ENCODE results near the gene ATP8B1.

DNA sequence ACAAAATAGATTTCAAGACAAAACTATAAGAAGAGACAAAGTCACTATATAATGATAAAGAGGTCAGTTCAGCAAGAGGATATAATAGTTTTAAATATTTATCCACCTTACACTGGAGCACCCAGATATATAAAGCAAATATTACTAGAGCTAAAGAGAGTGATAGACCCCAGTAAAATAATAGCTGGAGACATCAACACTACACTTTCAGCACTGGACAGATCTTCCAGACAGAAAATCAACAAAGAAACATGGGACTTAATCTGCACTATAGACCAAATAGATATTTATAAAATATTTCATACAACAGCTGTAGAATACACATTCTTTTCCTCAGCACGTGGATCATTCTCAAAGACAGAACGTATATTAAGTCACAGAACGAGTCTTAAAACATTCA lies 86.6 kb downstream of the ATP8B1 start:
- TF ChIP-seq RXRA (IDR thresholded peaks at IDR 0.05): no peak
- TF ChIP-seq, protein P1, sequence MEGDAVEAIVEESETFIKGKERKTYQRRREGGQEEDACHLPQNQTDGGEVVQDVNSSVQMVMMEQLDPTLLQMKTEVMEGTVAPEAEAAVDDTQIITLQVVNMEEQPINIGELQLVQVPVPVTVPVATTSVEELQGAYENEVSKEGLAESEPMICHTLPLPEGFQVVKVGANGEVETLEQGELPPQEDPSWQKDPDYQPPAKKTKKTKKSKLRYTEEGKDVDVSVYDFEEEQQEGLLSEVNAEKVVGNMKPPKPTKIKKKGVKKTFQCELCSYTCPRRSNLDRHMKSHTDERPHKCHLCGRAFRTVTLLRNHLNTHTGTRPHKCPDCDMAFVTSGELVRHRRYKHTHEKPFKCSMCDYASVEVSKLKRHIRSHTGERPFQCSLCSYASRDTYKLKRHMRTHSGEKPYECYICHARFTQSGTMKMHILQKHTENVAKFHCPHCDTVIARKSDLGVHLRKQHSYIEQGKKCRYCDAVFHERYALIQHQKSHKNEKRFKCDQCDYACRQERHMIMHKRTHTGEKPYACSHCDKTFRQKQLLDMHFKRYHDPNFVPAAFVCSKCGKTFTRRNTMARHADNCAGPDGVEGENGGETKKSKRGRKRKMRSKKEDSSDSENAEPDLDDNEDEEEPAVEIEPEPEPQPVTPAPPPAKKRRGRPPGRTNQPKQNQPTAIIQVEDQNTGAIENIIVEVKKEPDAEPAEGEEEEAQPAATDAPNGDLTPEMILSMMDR (IDR thresholded peaks at IDR 0.05; ENCODE audit: low read depth, low read length, missing input control): no peak
- no peak for TF ChIP-seq RAD21 (IDR thresholded peaks at IDR 0.05)
- TF ChIP-seq, protein P2, sequence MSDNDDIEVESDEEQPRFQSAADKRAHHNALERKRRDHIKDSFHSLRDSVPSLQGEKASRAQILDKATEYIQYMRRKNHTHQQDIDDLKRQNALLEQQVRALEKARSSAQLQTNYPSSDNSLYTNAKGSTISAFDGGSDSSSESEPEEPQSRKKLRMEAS (IDR thresholded peaks at IDR 0.05): no peak
- TF ChIP-seq GABPA (IDR thresholded peaks at IDR 0.05 in 1 of 2, conservative IDR thresholded peaks at IDR 0.05 in 1 of 2): no peak
- TF ChIP-seq FOXA1 (IDR thresholded peaks at IDR 0.05): no peak
- TF ChIP-seq TAF1 (conservative IDR thresholded peaks at IDR 0.05): no peak
- TF ChIP-seq EGR1 (IDR thresholded peaks at IDR 0.05; ENCODE audit: low read depth in 2 of 2): no peak
- no peak for TF ChIP-seq HNF4G (IDR thresholded peaks at IDR 0.05)
- TF ChIP-seq, protein P3, sequence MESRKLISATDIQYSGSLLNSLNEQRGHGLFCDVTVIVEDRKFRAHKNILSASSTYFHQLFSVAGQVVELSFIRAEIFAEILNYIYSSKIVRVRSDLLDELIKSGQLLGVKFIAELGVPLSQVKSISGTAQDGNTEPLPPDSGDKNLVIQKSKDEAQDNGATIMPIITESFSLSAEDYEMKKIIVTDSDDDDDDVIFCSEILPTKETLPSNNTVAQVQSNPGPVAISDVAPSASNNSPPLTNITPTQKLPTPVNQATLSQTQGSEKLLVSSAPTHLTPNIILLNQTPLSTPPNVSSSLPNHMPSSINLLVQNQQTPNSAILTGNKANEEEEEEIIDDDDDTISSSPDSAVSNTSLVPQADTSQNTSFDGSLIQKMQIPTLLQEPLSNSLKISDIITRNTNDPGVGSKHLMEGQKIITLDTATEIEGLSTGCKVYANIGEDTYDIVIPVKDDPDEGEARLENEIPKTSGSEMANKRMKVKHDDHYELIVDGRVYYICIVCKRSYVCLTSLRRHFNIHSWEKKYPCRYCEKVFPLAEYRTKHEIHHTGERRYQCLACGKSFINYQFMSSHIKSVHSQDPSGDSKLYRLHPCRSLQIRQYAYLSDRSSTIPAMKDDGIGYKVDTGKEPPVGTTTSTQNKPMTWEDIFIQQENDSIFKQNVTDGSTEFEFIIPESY (IDR thresholded peaks at IDR 0.05): no peak
- TF ChIP-seq YY1 (IDR thresholded peaks at IDR 0.05): no peak
- TF ChIP-seq, protein P4, sequence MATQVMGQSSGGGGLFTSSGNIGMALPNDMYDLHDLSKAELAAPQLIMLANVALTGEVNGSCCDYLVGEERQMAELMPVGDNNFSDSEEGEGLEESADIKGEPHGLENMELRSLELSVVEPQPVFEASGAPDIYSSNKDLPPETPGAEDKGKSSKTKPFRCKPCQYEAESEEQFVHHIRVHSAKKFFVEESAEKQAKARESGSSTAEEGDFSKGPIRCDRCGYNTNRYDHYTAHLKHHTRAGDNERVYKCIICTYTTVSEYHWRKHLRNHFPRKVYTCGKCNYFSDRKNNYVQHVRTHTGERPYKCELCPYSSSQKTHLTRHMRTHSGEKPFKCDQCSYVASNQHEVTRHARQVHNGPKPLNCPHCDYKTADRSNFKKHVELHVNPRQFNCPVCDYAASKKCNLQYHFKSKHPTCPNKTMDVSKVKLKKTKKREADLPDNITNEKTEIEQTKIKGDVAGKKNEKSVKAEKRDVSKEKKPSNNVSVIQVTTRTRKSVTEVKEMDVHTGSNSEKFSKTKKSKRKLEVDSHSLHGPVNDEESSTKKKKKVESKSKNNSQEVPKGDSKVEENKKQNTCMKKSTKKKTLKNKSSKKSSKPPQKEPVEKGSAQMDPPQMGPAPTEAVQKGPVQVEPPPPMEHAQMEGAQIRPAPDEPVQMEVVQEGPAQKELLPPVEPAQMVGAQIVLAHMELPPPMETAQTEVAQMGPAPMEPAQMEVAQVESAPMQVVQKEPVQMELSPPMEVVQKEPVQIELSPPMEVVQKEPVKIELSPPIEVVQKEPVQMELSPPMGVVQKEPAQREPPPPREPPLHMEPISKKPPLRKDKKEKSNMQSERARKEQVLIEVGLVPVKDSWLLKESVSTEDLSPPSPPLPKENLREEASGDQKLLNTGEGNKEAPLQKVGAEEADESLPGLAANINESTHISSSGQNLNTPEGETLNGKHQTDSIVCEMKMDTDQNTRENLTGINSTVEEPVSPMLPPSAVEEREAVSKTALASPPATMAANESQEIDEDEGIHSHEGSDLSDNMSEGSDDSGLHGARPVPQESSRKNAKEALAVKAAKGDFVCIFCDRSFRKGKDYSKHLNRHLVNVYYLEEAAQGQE (IDR thresholded peaks at IDR 0.05): peak; percentile 94
- no peak for TF ChIP-seq JUND (IDR thresholded peaks at IDR 0.05)
- TF ChIP-seq, protein P5, sequence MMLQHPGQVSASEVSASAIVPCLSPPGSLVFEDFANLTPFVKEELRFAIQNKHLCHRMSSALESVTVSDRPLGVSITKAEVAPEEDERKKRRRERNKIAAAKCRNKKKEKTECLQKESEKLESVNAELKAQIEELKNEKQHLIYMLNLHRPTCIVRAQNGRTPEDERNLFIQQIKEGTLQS (IDR thresholded peaks at IDR 0.05): no peak

All from liver (tissue), 3 donors.